ENCODE results near the gene ZFAND5. TPM values are rescaled to one million over a fixed set of nuclear protein-coding genes. Genes with fewer than 3 reads are reported as not detected.

Gene ZFAND5
- 47.4 and 90.3 TPM in 2 replicates for total RNA-seq (2014; rRNA removed; shearing (Covaris generic))

GRCh38 chr9:72364679-72365524 lies at the start of gene ZFAND5:
Gene ZFAND5 (minus strand): TSS chr9:72365208. CDS start chr9:72360778, 4,430 bp downstream.
- DNase-seq (ENCODE audit: low read depth in 1 of 2, low spot score in 2 of 2) = peak; percentile 97 to 98
- Histone ChIP-seq H3K9me3 (replicated peaks) (peaks cover 3% of the 10 kb centered on the region; the same call in 1 of the 2 replicates), H3K27ac (peak within 1 kb of the TSS; percentile 99), H3K4me3 (peak within 1 kb of the TSS; percentile 95), H3K36me3 (peaks cover 47% of the 10 kb centered on the region), H3K27me3 (replicated peaks) (no peaks in the 10 kb centered on the region), H3K4me1 (replicated peaks) (peaks cover 29% of the 10 kb centered on the region)

DNA sequence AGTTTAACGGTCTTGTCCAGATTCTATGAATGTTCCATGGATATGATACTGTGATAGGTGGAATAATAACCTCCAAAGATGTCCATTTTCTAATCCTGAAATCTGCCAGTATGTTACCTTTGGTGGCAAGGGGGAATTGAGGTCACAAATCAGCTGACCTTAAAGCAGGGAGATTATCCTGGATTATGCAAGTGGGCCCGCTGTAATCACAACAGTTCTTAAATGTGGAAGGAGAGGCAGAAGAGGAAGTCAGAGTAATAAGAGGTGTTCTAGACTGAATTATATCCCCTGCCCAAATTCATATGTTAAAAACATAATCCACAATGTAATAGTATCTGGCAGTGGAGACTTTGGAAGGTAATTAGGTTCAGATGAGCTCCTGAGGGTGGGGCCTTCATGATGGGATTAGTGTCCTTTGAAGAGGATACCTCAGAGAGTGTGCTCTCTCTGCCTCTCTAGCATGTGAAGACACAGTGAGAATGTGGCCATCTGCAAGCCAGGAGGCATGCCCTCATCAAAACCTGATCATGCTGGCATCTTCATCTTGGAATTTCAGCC lies 47.6 kb upstream of the ZFAND5 start:
- Histone ChIP-seq H3K27me3 (replicated peaks) (no peaks in the 10 kb centered on the region), H3K36me3 (no peaks in the 10 kb centered on the region), H3K4me3 (no peak overlapping the region), H3K9me3 (replicated peaks) (no peaks in the 10 kb centered on the region), H3K27ac (no peak overlapping the region), H3K4me1 (replicated peaks) (no peaks in the 10 kb centered on the region)
- no peak for DNase-seq (ENCODE audit: low read depth in 1 of 2, low spot score in 2 of 2)

GRCh38 chr9:72410214-72410613 lies 45.2 kb upstream of the ZFAND5 start:
- no peaks in the 10 kb centered on the region for H3K4me1 ChIP-seq (replicated peaks)
- DNase-seq (ENCODE audit: low read depth in 1 of 2, low spot score in 2 of 2) = no peak
- no peaks in the 10 kb centered on the region for H3K9me3 ChIP-seq (replicated peaks)
- H3K27ac ChIP-seq = no peak overlapping the region
- no peaks in the 10 kb centered on the region for H3K27me3 ChIP-seq (replicated peaks)
- no peaks in the 10 kb centered on the region for H3K36me3 ChIP-seq
- H3K4me3 ChIP-seq = no peak overlapping the region

DNA sequence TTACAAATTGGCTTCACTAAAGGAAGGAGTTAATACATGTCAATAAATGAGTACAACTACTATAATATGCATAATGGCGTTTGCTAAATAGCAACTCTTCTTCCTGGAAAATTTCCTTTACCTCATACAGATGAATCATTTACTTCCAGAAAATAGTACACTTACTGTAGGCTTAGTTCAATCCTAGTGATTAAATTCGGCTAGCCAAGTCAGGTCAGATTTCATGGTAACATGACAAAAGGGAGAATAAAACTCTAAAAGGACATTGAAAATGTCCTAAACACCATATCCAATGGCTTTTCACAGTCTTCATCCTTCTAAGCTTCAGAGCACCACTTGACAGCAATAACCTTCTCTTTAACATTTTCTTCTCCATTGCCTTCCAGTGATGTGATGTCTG lies 42.1 kb upstream of the ZFAND5 start:
- Histone ChIP-seq H3K27me3 (replicated peaks) (no peaks in the 10 kb centered on the region), H3K4me3 (no peak overlapping the region), H3K27ac (no peak overlapping the region), H3K36me3 (no peaks in the 10 kb centered on the region), H3K9me3 (replicated peaks) (no peaks in the 10 kb centered on the region), H3K4me1 (replicated peaks) (no peaks in the 10 kb centered on the region)
- DNase-seq (ENCODE audit: low read depth in 1 of 2, low spot score in 2 of 2) = no peak

DNA sequence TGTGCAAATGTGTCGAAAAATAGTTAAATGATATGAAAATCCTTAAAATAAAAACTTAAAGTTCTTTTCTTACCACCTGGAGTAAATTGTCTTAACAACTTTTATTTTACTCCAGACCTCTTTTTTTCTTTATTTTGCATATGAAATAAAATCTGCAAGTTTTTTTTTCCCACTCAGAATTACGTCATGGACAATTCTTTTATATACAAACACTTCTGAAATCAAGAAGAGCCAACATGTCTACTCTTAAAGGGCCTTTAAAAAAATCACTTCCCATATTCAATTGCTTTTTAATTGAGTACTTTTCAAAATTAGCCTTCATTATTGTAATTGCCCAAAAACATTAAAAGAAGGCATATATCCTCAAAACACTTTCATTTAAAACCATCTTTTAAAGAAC lies 37.7 kb upstream of the ZFAND5 start:
- H3K4me3 ChIP-seq = no peak overlapping the region
- no peak overlapping the region for H3K27ac ChIP-seq
- no peaks in the 10 kb centered on the region for H3K4me1 ChIP-seq (replicated peaks)
- no peaks in the 10 kb centered on the region for H3K27me3 ChIP-seq (replicated peaks)
- no peaks in the 10 kb centered on the region for H3K9me3 ChIP-seq (replicated peaks)
- H3K36me3 ChIP-seq = no peaks in the 10 kb centered on the region
- DNase-seq (ENCODE audit: low read depth in 1 of 2, low spot score in 2 of 2) = no peak

DNA sequence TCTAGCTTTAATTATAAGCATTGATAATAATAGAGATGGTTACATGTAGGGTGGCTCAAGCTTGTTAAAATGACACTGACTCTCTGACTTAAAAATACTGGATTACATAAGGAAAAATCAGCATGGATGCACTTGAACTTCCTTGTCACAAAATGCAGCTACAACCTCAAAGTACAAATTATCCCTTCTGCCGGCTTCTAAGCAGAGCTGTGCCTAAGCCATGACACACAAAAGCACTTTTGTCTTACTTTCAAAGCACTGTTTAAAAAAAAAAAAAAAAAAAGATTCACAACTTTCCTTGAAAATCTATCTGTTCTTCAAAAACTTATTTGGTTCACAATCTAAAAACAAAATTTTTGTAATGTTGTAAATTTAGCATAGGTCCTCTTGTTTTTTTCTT lies 36.4 kb upstream of the ZFAND5 start:
- no peaks in the 10 kb centered on the region for H3K36me3 ChIP-seq
- H3K4me3 ChIP-seq = no peak overlapping the region
- no peaks in the 10 kb centered on the region for H3K27me3 ChIP-seq (replicated peaks)
- peaks cover 4% of the 10 kb centered on the region; the same call in 1 of the 2 replicates for H3K4me1 ChIP-seq (replicated peaks)
- no peak overlapping the region for H3K27ac ChIP-seq
- DNase-seq (ENCODE audit: low read depth in 1 of 2, low spot score in 2 of 2) = no peak
- no peaks in the 10 kb centered on the region for H3K9me3 ChIP-seq (replicated peaks)

DNA sequence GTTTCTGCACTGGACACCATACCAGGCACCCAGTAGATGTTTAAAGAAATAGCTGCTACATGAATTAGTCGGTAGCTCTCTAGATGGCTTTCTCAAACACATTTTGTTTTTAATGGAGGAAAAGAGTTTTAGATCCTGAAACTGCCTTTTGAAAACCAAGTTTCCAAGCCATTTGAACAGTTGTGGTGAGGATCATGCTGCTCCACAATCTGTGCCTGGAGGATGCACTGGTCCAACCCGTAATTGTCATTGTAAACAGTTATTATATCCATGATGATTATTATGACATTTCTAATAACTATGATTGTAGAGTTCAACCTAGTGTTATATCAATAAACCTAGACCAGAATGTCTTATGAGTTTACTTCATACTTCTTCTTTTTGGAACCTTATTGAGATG lies 35.9 kb upstream of the ZFAND5 start:
- no peak overlapping the region for H3K27ac ChIP-seq
- no peak overlapping the region for H3K4me3 ChIP-seq
- H3K36me3 ChIP-seq = no peaks in the 10 kb centered on the region
- no peak for DNase-seq (ENCODE audit: low read depth in 1 of 2, low spot score in 2 of 2)
- no peaks in the 10 kb centered on the region for H3K27me3 ChIP-seq (replicated peaks)
- peaks cover 6% of the 10 kb centered on the region; the same call in 1 of the 2 replicates for H3K4me1 ChIP-seq (replicated peaks)
- no peaks in the 10 kb centered on the region for H3K9me3 ChIP-seq (replicated peaks)

DNA sequence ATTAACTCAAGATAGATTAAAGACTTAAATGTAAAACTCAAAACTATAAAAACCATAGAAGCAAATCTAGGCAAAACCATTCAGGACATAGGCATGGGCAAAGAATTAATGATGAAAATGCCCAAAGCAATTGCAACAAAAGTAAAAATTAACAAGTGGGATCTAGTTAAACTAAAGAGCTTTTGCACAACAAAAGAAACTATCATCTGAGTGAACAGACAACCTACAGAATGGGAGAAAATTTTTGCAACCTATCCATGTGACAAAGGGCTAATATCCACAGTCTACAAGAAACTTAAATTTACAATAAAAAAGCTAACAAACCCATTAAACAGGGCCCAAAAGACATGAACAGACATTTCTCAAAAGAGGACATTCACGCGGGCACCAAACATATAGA lies 34.4 kb upstream of the ZFAND5 start:
- no peaks in the 10 kb centered on the region for H3K9me3 ChIP-seq (replicated peaks)
- peaks cover 6% of the 10 kb centered on the region; the same call in 1 of the 2 replicates for H3K4me1 ChIP-seq (replicated peaks)
- no peaks in the 10 kb centered on the region for H3K27me3 ChIP-seq (replicated peaks)
- no peak for DNase-seq (ENCODE audit: low read depth in 1 of 2, low spot score in 2 of 2)
- no peak overlapping the region for H3K27ac ChIP-seq
- H3K36me3 ChIP-seq = no peaks in the 10 kb centered on the region
- H3K4me3 ChIP-seq = no peak overlapping the region

- DNase-seq (ENCODE audit: low read depth in 1 of 2, low spot score in 2 of 2) = no peak
- no peak overlapping the region for H3K27ac ChIP-seq
- no peaks in the 10 kb centered on the region for H3K27me3 ChIP-seq (replicated peaks)
- no peaks in the 10 kb centered on the region for H3K9me3 ChIP-seq (replicated peaks)
- H3K4me3 ChIP-seq = no peak overlapping the region
- H3K4me1 ChIP-seq (replicated peaks) = peaks cover 6% of the 10 kb centered on the region; the same call in 1 of the 2 replicates
- no peaks in the 10 kb centered on the region for H3K36me3 ChIP-seq
Measured at GRCh38 chr9:72396247-72397091, 31.5 kb upstream of the ZFAND5 start.

DNA sequence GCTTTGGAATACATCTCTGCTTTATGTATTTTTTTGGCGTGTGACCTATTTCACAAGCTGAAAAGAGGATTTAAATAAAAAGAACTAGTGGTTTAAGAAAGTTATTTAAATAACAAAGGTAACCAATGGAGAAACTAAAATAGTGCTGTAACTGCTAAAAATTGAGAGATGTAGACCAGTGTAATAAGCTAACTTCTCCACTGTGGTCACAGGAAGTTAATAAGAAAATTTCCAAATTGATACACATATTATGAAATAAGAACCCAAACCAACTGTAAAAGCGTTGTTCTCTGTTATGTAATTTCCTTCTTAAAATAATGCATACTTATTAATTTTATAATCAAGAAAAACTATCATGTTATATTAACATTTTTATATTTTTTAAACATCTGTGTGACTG lies 29.1 kb upstream of the ZFAND5 start:
- Histone ChIP-seq H3K9me3 (replicated peaks) (no peaks in the 10 kb centered on the region), H3K4me1 (replicated peaks) (peaks cover 6% of the 10 kb centered on the region; the same call in 1 of the 2 replicates), H3K27ac (no peak overlapping the region), H3K36me3 (no peaks in the 10 kb centered on the region), H3K27me3 (replicated peaks) (no peaks in the 10 kb centered on the region), H3K4me3 (no peak overlapping the region)
- DNase-seq (ENCODE audit: low read depth in 1 of 2, low spot score in 2 of 2) = no peak

DNA sequence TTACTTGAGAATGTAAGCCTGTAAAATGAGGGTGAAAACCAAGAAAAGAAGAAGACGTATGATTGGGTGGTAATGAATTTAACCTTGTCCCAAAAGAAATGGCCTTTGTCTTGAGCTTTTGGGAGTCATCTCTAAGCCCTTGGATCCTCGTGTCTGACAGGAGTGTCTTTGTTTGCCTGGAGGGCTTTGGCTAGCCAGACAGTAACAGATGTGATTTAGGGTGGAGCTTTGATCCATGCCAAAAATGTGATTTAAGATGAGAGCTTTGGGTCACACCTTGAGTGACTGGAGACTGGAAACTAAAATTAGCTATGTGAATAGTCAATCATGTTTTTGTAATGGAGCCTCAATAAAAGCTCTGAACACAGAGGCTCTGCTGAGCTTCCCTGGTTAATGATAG lies 25.9 kb upstream of the ZFAND5 start:
- no peaks in the 10 kb centered on the region for H3K4me1 ChIP-seq (replicated peaks)
- no peak overlapping the region for H3K27ac ChIP-seq
- no peaks in the 10 kb centered on the region for H3K27me3 ChIP-seq (replicated peaks)
- H3K9me3 ChIP-seq (replicated peaks) = no peaks in the 10 kb centered on the region
- H3K4me3 ChIP-seq = no peak overlapping the region
- no peak for DNase-seq (ENCODE audit: low read depth in 1 of 2, low spot score in 2 of 2)
- H3K36me3 ChIP-seq = no peaks in the 10 kb centered on the region

DNA sequence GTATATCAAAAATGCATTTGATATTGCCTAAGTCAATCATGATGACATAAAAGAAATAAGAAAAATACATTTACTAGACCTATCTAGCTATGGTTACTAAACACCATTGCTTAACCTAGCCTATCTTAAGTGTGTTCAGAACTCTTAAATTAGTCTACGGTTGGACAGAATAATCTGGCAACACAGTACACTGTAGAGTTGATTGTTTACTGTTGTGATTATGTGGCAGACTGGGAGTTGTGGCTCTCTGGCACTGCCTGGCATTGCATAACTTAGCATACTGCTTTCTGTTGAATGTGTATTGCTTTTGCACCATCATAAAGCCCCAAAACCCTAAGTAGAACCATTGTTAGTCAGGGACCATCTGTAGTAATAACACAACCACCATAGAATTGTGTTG lies 21.2 kb upstream of the ZFAND5 start:
- DNase-seq (ENCODE audit: low read depth in 1 of 2, low spot score in 2 of 2) = no peak
- no peak overlapping the region for H3K4me3 ChIP-seq
- H3K9me3 ChIP-seq (replicated peaks) = no peaks in the 10 kb centered on the region
- no peaks in the 10 kb centered on the region for H3K27me3 ChIP-seq (replicated peaks)
- no peak overlapping the region for H3K27ac ChIP-seq
- no peaks in the 10 kb centered on the region for H3K36me3 ChIP-seq
- peaks cover 21% of the 10 kb centered on the region for H3K4me1 ChIP-seq (replicated peaks)

DNA sequence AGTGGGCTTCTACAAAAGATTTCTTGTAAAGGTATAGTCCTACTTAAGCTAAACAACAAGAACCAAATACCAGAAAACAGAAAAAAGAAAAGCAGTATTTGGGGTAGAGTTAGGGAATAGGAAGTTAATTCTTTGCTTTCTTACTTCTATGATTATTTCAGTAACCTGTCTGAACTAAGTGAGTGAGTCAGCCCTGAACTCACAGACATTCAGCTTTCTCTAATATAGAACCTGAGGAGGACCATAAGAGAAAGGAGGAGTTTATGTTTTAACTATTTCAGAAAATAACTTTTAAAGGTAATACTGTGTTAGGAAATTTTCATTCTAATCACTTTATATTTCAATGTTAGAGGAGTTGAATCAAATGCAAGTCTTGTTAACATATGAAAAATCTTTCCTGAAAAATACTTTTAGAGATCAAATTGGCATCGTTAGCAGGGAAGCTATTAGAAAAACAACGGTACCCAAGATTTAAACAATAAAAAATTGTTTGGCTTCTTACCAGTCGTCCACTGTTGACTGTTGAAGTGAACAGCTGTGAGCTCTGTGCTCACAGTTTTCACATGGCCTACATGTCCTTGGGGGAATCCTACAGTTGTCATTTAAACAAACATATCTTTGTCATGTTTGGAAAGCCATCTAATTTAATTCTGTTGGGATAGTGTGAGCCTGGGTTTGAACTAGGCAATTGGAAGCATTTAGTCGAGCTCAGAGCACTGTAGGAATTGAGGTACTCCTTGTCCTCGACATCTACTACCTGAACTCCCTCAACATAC lies 19.9 kb upstream of the ZFAND5 start:
- H3K27me3 ChIP-seq (replicated peaks) = no peaks in the 10 kb centered on the region
- no peak for DNase-seq (ENCODE audit: low read depth in 1 of 2, low spot score in 2 of 2)
- no peak overlapping the region for H3K4me3 ChIP-seq
- H3K27ac ChIP-seq = no peak overlapping the region; the same call in 1 of the 2 replicates
- H3K9me3 ChIP-seq (replicated peaks) = no peaks in the 10 kb centered on the region
- H3K36me3 ChIP-seq = no peaks in the 10 kb centered on the region
- H3K4me1 ChIP-seq (replicated peaks) = peaks cover 21% of the 10 kb centered on the region
